GM20000 (cell line): Measurements from ENCODE around the gene FOCAD.

ENCODE experiments used
- DNase-seq: peaks from one replicate; pipeline ENCODE4 v3.0.0; 2012; ENCODE audit warnings: low spot score
- TF ChIP-seq, protein P1 (sequence below): IDR thresholded peaks from 2 replicates; pipeline ENCODE4 v1.5.1; 2012; ENCODE audit warnings: mild to moderate bottlenecking, control low read depth; ENCODE audit errors: extremely low read depth, missing control alignments

Gene FOCAD

DNA sequence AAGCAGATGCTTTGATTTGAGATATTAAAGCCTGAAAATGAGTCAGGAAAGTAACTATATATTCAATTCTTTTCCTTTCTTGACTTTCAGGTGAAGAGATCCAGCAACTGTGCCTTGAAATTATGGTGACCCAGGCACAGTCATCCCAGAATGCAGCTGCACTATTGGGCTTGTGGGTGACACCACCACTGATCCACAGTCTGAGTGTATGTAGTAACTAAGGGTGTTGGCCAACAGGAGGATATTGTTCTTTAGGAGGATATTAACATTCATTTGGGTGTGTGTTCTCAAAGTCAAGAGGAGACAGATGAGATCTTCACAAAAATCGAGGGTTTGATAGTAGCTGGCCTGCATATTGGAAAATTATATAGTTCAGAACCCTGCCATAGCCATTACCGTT lies 294.2 kb downstream of the FOCAD start:
- DNase-seq, result no peak

DNA sequence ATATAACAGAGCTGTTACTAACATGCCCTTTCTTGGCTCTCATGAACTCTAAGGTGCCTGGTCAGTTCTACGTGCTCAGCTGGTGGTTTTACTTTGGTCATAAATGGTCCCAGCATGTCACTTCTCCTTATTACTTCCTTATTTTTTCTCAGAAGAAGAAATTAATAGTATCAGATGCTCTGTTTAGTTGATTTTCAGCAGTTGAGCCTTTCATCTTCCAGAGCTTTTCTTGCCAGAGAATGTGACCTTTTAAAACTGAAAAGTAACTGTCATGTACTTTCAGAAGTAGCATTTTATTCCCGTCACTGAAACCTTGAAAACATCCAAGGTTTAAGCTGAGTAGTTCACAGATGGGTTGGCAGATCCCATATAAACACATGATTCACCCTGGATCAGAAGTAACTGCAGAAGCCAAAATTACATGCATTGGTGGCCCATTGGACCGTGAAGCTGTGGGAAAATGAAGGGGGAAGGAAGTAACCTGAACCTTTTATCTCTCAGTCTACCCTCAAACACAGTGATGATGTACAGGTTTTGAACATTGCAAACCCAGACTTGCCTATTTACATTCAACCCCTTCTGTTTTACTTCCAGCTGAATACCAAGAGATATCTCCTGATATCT lies 296.9 kb downstream of the FOCAD start:
- TF ChIP-seq, protein P1, sequence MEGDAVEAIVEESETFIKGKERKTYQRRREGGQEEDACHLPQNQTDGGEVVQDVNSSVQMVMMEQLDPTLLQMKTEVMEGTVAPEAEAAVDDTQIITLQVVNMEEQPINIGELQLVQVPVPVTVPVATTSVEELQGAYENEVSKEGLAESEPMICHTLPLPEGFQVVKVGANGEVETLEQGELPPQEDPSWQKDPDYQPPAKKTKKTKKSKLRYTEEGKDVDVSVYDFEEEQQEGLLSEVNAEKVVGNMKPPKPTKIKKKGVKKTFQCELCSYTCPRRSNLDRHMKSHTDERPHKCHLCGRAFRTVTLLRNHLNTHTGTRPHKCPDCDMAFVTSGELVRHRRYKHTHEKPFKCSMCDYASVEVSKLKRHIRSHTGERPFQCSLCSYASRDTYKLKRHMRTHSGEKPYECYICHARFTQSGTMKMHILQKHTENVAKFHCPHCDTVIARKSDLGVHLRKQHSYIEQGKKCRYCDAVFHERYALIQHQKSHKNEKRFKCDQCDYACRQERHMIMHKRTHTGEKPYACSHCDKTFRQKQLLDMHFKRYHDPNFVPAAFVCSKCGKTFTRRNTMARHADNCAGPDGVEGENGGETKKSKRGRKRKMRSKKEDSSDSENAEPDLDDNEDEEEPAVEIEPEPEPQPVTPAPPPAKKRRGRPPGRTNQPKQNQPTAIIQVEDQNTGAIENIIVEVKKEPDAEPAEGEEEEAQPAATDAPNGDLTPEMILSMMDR, result no peak
- peak; percentile 26 for DNase-seq

More for the DNA sequence above, 294.2 kb downstream of the FOCAD start:
- TF ChIP-seq, protein P1, result no peak

DNA sequence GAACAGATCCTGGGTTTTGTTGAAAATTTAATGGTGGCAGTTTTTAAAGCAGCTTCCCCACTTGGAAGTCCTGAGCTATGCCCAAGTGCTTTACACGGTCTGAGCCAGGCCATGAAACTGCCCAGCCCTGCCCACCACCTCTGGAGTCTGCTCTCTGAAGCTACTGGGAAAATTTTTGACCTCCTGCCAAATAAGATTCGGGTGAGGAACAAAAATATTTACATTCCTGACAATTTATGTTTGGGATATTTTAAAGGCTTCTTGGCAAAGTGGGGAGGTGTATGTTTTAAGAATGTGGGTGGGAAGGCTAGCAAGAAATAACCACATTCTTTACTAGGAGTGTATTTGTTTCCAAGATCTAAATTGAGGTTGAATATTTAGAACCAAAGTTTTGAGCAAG lies 297.4 kb downstream of the FOCAD start:
- TF ChIP-seq, protein P1, result no peak
- no peak for DNase-seq

DNA sequence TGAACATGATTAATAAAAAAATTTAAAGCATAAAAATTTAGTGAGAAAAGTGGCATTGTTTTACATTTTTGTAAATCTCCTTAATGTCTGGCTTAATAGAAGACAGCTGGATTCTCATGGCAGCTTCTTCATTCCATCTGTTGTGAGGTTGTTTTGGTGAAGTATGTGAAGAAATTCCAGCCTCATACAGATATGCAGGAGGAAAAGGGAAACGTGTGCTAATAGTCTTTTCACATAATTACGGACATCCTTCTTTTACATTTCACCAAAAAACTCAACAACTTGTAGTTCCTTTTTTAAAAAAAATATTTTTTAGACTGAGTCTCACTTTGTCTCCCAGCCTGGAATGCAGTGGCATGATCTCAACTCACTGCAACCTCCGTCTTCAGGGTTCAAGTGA lies 300.4 kb downstream of the FOCAD start:
- TF ChIP-seq, protein P1, result no peak
- no peak for DNase-seq

DNA sequence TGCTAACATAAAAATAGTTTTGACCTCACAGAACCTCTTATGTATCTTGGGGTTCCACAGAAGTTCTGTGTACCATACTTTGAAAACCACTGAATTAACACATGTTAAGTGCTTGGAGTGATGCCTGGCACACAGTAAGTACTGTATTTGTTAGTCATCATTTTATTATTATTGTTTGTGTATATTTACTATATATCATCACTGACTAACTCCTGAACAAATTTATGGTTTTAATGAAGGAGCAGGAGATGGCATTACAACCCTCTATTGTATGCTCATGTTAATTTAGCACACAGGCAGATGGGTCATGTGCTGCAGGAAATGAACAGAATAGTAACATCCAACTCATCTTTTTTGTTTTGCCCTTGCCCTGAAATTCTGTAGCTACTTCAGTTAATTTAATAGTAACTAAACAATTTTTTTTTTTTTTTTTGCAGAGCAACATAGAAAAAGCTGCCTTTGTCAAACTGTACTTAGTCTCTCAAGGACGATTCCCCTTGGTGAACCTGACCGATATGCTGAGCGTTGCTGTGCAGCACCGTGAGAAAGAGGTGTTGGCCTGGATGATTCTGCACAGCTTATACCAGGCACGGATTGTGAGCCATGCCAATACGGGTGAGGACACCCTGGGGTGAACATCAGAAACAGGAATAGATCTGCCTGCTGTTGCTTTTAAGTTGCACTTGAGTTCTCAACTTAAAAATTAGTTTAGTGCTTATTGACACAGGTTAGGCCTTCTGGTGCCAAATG lies 302.0 kb downstream of the FOCAD start:
- TF ChIP-seq, protein P1, result no peak
- no peak for DNase-seq

DNA sequence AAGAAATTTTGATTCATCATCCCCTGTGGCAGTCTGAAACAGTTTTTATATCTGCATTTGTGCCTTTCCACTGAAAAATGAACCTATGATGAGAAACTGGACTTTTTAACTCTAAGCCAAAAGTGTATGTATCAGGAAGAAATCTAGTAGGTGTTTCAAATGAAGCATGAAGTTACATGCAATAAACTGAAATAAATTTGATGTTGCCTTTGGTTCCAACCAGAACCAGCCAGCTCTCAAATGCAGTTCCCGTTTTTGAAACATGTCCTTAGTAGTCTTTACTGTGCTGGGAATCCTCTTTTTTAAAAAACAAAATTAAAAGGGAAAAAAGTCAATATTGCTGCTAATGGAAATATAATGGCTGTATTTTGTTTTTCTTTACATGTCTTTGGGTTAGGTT lies 303.5 kb downstream of the FOCAD start:
- TF ChIP-seq, protein P1, result no peak
- no peak for DNase-seq

DNA sequence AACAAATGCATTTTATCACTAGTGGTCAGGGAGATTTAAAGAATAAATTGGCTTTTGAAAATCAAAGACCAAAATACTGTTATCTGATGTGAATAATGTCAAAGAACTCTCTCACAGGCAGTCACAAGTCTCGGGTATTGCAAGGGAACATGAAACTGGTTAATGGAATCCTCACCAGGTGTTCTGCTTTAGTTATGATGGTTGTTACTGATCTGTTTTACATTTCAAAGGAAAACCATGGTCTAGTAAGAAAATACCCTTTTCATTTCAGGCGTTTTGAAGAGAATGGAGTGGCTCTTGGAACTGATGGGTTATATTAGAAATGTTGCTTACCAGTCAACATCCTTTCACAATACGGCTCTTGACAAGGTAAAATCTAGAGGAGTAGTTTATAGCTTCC lies 304.0 kb downstream of the FOCAD start:
- TF ChIP-seq, protein P1, result no peak
- no peak for DNase-seq
